ENCODE results near the gene APEX1. TPM values are rescaled to one million over a fixed set of nuclear protein-coding genes. Genes with fewer than 3 reads are reported as not detected.
"Not testable (repeated sequence)": the region's sequence is repeated elsewhere in the genome, so short reads cannot be mapped to it uniquely, and the experiment has no call there.

Gene APEX1
- total RNA-seq, 2 donors from 2014 or later = 198 to 209 TPM

- not testable (repeated sequence) for H3K9me3 Mint-ChIP-seq; H3K27ac Mint-ChIP-seq; H3K27me3 Mint-ChIP-seq (ENCODE audit: low read depth); DNase-seq; ATAC-seq (replicated peaks in 1 of 2); H3K4me3 Mint-ChIP-seq
- peaks cover 6 to 13% of the 10 kb centered on the region in 2 donors for H3K36me3 Mint-ChIP-seq (ENCODE audit: insufficient read depth in 2 of 2)
- peaks cover 24% of the 10 kb centered on the region for H3K4me1 Mint-ChIP-seq (ENCODE audit: low read depth)
Measured at GRCh38 chr14:20443650-20444049, 11.4 kb upstream of the APEX1 start.

GRCh38 chr14:20446889-20447288, 8.1 kb upstream of the APEX1 start:
- Mint-ChIP-seq H3K4me3 (no peak overlapping the region), H3K4me1 (ENCODE audit: low read depth) (peaks cover 8% of the 10 kb centered on the region), H3K27ac (peak overlapping the region; percentile 7), H3K36me3 (ENCODE audit: insufficient read depth in 2 of 2) (peaks cover 10 to 24% of the 10 kb centered on the region in 2 donors), H3K9me3 (no peaks in the 10 kb centered on the region), H3K27me3 (ENCODE audit: low read depth) (no peaks in the 10 kb centered on the region)
- DNase-seq (no peak), ATAC-seq (replicated peaks in 1 of 2) (no peak)

GRCh38 chr14:20452831-20453230, 2.2 kb upstream of the APEX1 start:
- H3K9me3 Mint-ChIP-seq; ATAC-seq (replicated peaks in 1 of 2); DNase-seq; H3K27me3 Mint-ChIP-seq (ENCODE audit: low read depth): not testable (repeated sequence)
- Mint-ChIP-seq H3K27ac (peak overlapping the region; percentile 60), H3K4me1 (ENCODE audit: low read depth) (peaks cover 15% of the 10 kb centered on the region), H3K36me3 (ENCODE audit: insufficient read depth in 2 of 2) (peaks cover 6 to 28% of the 10 kb centered on the region in 2 donors), H3K4me3 (peak overlapping the region; percentile 21 to 26)

GRCh38 chr14:20455355-20456300, 602 bp downstream of the APEX1 start:
- H3K27ac Mint-ChIP-seq = no peak overlapping the region

GRCh38 chr14:20456971-20457370, 1.9 kb downstream of the APEX1 start:
- no peak for DNase-seq
- H3K36me3 Mint-ChIP-seq (ENCODE audit: insufficient read depth in 2 of 2) = peaks cover 0 to 16% of the 10 kb centered on the region in 2 donors
- peaks cover 29% of the 10 kb centered on the region for H3K4me1 Mint-ChIP-seq (ENCODE audit: low read depth)
- H3K27ac Mint-ChIP-seq = no peak overlapping the region
- H3K4me3 Mint-ChIP-seq = peak overlapping the region in 1 of 2 donors; percentile 5
- H3K27me3 Mint-ChIP-seq (ENCODE audit: low read depth) = no peaks in the 10 kb centered on the region
- H3K9me3 Mint-ChIP-seq = no peaks in the 10 kb centered on the region
- ATAC-seq (replicated peaks in 1 of 2) = no peak

More at GRCh38 chr14:20455355-20456300, 602 bp downstream of the APEX1 start:
- Mint-ChIP-seq H3K9me3 (no peaks in the 10 kb centered on the region), H3K27me3 (ENCODE audit: low read depth) (no peaks in the 10 kb centered on the region), H3K36me3 (ENCODE audit: insufficient read depth in 2 of 2) (peaks cover 0 to 22% of the 10 kb centered on the region in 2 donors), H3K4me3 (no peak overlapping the region), H3K4me1 (ENCODE audit: low read depth) (peaks cover 28% of the 10 kb centered on the region)
- peak; percentile 73 to 75 for ATAC-seq (replicated peaks in 1 of 2)
- peak; percentile 51 to 83 for DNase-seq

GRCh38 chr14:20458031-20458789, 3.2 kb downstream of the APEX1 start:
- H3K27ac Mint-ChIP-seq = peak overlapping the region; percentile 58

GRCh38 chr14:20460458-20461224, 5.6 kb downstream of the APEX1 start:
- H3K4me1 Mint-ChIP-seq (ENCODE audit: low read depth) = peaks cover 23% of the 10 kb centered on the region
- no peaks in the 10 kb centered on the region for H3K9me3 Mint-ChIP-seq
- DNase-seq = peak; percentile 45 to 58
- peaks cover 0 to 16% of the 10 kb centered on the region in 2 donors for H3K36me3 Mint-ChIP-seq (ENCODE audit: insufficient read depth in 2 of 2)
- H3K27me3 Mint-ChIP-seq (ENCODE audit: low read depth) = no peaks in the 10 kb centered on the region
- H3K4me3 Mint-ChIP-seq = peak overlapping the region; percentile 91 to 93
- H3K27ac Mint-ChIP-seq = peak overlapping the region; percentile 95
- ATAC-seq (replicated peaks in 1 of 2) = peak; percentile 6 to 9

More at GRCh38 chr14:20458031-20458789, 3.2 kb downstream of the APEX1 start:
- Mint-ChIP-seq H3K27me3 (ENCODE audit: low read depth) (no peaks in the 10 kb centered on the region), H3K36me3 (ENCODE audit: insufficient read depth in 2 of 2) (peaks cover 0 to 16% of the 10 kb centered on the region in 2 donors), H3K4me3 (no peak overlapping the region), H3K9me3 (no peaks in the 10 kb centered on the region), H3K4me1 (ENCODE audit: low read depth) (peaks cover 23% of the 10 kb centered on the region)
- ATAC-seq (replicated peaks in 1 of 2) (no peak), DNase-seq (no peak)

GRCh38 chr14:20461225-20462141, 6.5 kb downstream of the APEX1 start, which contains the start of gene PIP4P1:
Gene PIP4P1, minus strand, starts transcription at chr14:20461434. Its CDS starts 109 bp downstream, at chr14:20461325.
- ATAC-seq (replicated peaks in 1 of 2) = peak; percentile 95
- Mint-ChIP-seq H3K27me3 (ENCODE audit: low read depth) (no peaks in the 10 kb centered on the region), H3K36me3 (ENCODE audit: insufficient read depth in 2 of 2) (peaks cover 0 to 16% of the 10 kb centered on the region in 2 donors), H3K9me3 (no peaks in the 10 kb centered on the region), H3K4me3 (peak within 1 kb of the TSS; percentile 91 to 93), H3K4me1 (ENCODE audit: low read depth) (peaks cover 23% of the 10 kb centered on the region), H3K27ac (peak within 1 kb of the TSS; percentile 95)
- DNase-seq = peak; percentile 98 to 99

- H3K4me1 Mint-ChIP-seq (ENCODE audit: low read depth) = peaks cover 35% of the 10 kb centered on the region
- ATAC-seq (replicated peaks in 1 of 2) = no peak
- no peaks in the 10 kb centered on the region for H3K27me3 Mint-ChIP-seq (ENCODE audit: low read depth)
- peak overlapping the region; percentile 94 to 100 for H3K4me3 Mint-ChIP-seq
- no peaks in the 10 kb centered on the region for H3K9me3 Mint-ChIP-seq
- no peak for DNase-seq
- H3K27ac Mint-ChIP-seq = peak overlapping the region; percentile 99
- H3K36me3 Mint-ChIP-seq (ENCODE audit: insufficient read depth in 2 of 2) = peaks cover 20 to 21% of the 10 kb centered on the region in 2 donors
Measured at GRCh38 chr14:20468764-20469241, 13.8 kb downstream of the APEX1 start.

GRCh38 chr14:20469242-20469889, 14.3 kb downstream of the APEX1 start, which contains the start of gene PNP:
Gene PNP, plus strand, starts transcription at chr14:20469406. Its CDS starts 119 bp downstream, at chr14:20469525.
- no peaks in the 10 kb centered on the region for H3K27me3 Mint-ChIP-seq (ENCODE audit: low read depth)
- DNase-seq = peak; percentile 87 to 90
- peak within 1 kb of the TSS; percentile 94 to 100 for H3K4me3 Mint-ChIP-seq
- peak within 1 kb of the TSS; percentile 99 for H3K27ac Mint-ChIP-seq
- peaks cover 23 to 25% of the 10 kb centered on the region in 2 donors for H3K36me3 Mint-ChIP-seq (ENCODE audit: insufficient read depth in 2 of 2)
- peaks cover 41% of the 10 kb centered on the region for H3K4me1 Mint-ChIP-seq (ENCODE audit: low read depth)
- peak; percentile 89 to 90 for ATAC-seq (replicated peaks in 1 of 2)
- no peaks in the 10 kb centered on the region for H3K9me3 Mint-ChIP-seq
